DMS153 treated with DMSO at 0.1 percent for 48 hours (cell line): ENCODE data around the gene INPP5D.

ENCODE experiments used
- DNase-seq: peaks from one replicate; lab custom pipeline; 2025; ENCODE audit not compliant: unreplicated experiment; lab: John Stamatoyannopoulos, UW

Gene INPP5D

GRCh38 chr2:233032551-233033320 is 27.4 kb upstream of the INPP5D start, which contains the start of gene NEU2:
Gene NEU2 (plus strand): TSS chr2:233032672. CDS start chr2:233032672, 0 bp downstream.
- no peak for DNase-seq

GRCh38 chr2:233033672-233034071 is 26.5 kb upstream of the INPP5D start:
- no peak for DNase-seq

GRCh38 chr2:233034091-233034882 is 25.9 kb upstream of the INPP5D start:
- no peak for DNase-seq

GRCh38 chr2:233035426-233036161 is 24.5 kb upstream of the INPP5D start:
- DNase-seq = no peak

GRCh38 chr2:233036162-233036838 is 23.8 kb upstream of the INPP5D start:
- no peak for DNase-seq

- no peak for DNase-seq
Measured at GRCh38 chr2:233037078-233037477, 23.1 kb upstream of the INPP5D start.

GRCh38 chr2:233039212-233039845 is 20.8 kb upstream of the INPP5D start:
- no peak for DNase-seq

GRCh38 chr2:233039846-233040530 is 20.2 kb upstream of the INPP5D start:
- no peak for DNase-seq

GRCh38 chr2:233040571-233040970 is 19.6 kb upstream of the INPP5D start:
- no peak for DNase-seq

- no peak for DNase-seq
Measured at GRCh38 chr2:233041722-233042323, 18.3 kb upstream of the INPP5D start.

GRCh38 chr2:233042549-233042948 is 17.6 kb upstream of the INPP5D start:
- no peak for DNase-seq

- DNase-seq = no peak
Measured at GRCh38 chr2:233044974-233045605, 15.1 kb upstream of the INPP5D start.

GRCh38 chr2:233047206-233047605 is 12.9 kb upstream of the INPP5D start:
- DNase-seq = no peak

GRCh38 chr2:233047667-233048066 is 12.5 kb upstream of the INPP5D start:
- no peak for DNase-seq

- DNase-seq = no peak
Measured at GRCh38 chr2:233048569-233049193, 11.5 kb upstream of the INPP5D start.

GRCh38 chr2:233049194-233049761 is 10.9 kb upstream of the INPP5D start:
- DNase-seq = no peak

- DNase-seq = no peak
Measured at GRCh38 chr2:233051241-233052149, 8.6 kb upstream of the INPP5D start.
